Measurements from ENCODE around the gene KRTAP5-3.
A peak's percentile ranks its signal among the peaks of the same experiment; 100 is the strongest.
"Not testable (repeated sequence)": the region's sequence is repeated elsewhere in the genome, so short reads cannot be mapped to it uniquely, and the experiment has no call there.

Gene KRTAP5-3

GRCh38 chr11:1582909-1583308, 25.4 kb downstream of the KRTAP5-3 start:
- not testable (repeated sequence) for ATAC-seq

GRCh38 chr11:1581976-1582375, 26.3 kb downstream of the KRTAP5-3 start:
- ATAC-seq (no peak), DNase-seq (no peak)

More at GRCh38 chr11:1582909-1583308, 25.4 kb downstream of the KRTAP5-3 start:
- DNase-seq, result not testable (repeated sequence)

GRCh38 chr11:1576825-1577224, 31.4 kb downstream of the KRTAP5-3 start:
- DNase-seq, result no peak
- ATAC-seq, result no peak

- ATAC-seq, DNase-seq: not testable (repeated sequence)
These were observed 32.5 kb downstream of the KRTAP5-3 start for GRCh38 chr11:1575756-1576155.

- DNase-seq (no peak), ATAC-seq (no peak)
These were observed 33.4 kb downstream of the KRTAP5-3 start for GRCh38 chr11:1574933-1575242.

GRCh38 chr11:1574238-1574932, 33.9 kb downstream of the KRTAP5-3 start:
- DNase-seq, result peak; percentile 70
- peak; percentile 63 for ATAC-seq

- ATAC-seq (no peak), DNase-seq (no peak)
These were observed 34.4 kb downstream of the KRTAP5-3 start for GRCh38 chr11:1573903-1574237.

- ATAC-seq (no peak), DNase-seq (peak; percentile 37)
These were observed 35.0 kb downstream of the KRTAP5-3 start for GRCh38 chr11:1573077-1573902.

- ATAC-seq, result peak; percentile 56
These were observed 35.8 kb downstream of the KRTAP5-3 start, which contains the start of gene DUSP8 for GRCh38 chr11:1572197-1573076. TSS of gene DUSP8 (minus strand) at chr11:1572271. CDS start at chr11:1565826, 6,445 bp downstream.

GRCh38 chr11:1571760-1572196, 36.5 kb downstream of the KRTAP5-3 start:
- no peak for ATAC-seq
- no peak for DNase-seq

More at GRCh38 chr11:1572197-1573076, 35.8 kb downstream of the KRTAP5-3 start, which contains the start of gene DUSP8:
- DNase-seq, result peak; percentile 92

GRCh38 chr11:1570896-1571759, 37.1 kb downstream of the KRTAP5-3 start:
- no peak for ATAC-seq

GRCh38 chr11:1570531-1570895, 37.8 kb downstream of the KRTAP5-3 start:
- ATAC-seq, result no peak
- no peak for DNase-seq

More at GRCh38 chr11:1570896-1571759, 37.1 kb downstream of the KRTAP5-3 start:
- DNase-seq, result no peak

- no peak for DNase-seq
- ATAC-seq, result no peak
These were observed 38.2 kb downstream of the KRTAP5-3 start for GRCh38 chr11:1570001-1570453.

GRCh38 chr11:1569251-1569780, 38.9 kb downstream of the KRTAP5-3 start:
- ATAC-seq (no peak), DNase-seq (no peak)

- no peak for DNase-seq
- no peak for ATAC-seq
These were observed 39.8 kb downstream of the KRTAP5-3 start for GRCh38 chr11:1568441-1568911.

- no peak for ATAC-seq
- no peak for DNase-seq
These were observed 40.6 kb downstream of the KRTAP5-3 start for GRCh38 chr11:1567721-1568100.

GRCh38 chr11:1567052-1567720, 41.1 kb downstream of the KRTAP5-3 start:
- ATAC-seq, result no peak
- no peak for DNase-seq

- no peak for ATAC-seq
- DNase-seq, result no peak
These were observed 41.7 kb downstream of the KRTAP5-3 start for GRCh38 chr11:1566381-1567051.

- DNase-seq (no peak), ATAC-seq (no peak)
These were observed 42.4 kb downstream of the KRTAP5-3 start for GRCh38 chr11:1565904-1566247.
